ENCODE data around the gene ZNF385D.

ZNF385D gene

DNA sequence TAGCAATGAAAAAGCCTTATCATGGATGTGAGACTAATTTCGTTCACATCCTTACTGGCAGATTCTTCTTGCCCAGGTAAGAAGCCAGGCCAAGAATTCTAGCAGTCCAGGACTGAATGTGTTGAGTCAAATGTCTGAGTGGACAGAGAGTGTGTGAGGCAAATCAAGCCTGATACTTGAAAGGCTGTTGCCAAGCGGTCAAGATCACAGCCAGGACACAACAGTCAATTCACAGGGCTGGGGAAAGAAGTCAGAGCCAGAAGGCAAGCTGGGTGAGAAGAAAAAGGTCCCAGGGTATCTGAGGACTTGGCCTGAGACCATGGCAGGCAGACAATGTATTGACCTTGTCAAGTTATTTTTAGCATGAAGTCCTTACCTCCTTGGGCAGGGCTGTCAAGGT, 301.3 kb downstream of the ZNF385D start:
- no peak overlapping the region for H3K4me3 ChIP-seq (ENCODE audit: low read depth, low read length)
- no peak for DNase-seq (ENCODE audit: low read depth)
- in situ Hi-C loops (cut with HindIII; ENCODE audit: low sequenced_read_pairs) = no loop called here
- TF ChIP-seq CTCF (IDR thresholded peaks at IDR 0.05; ENCODE audit: low read depth, low read length, missing control alignments) = no peak

GRCh38 chr3:21447476-21448151, 303.4 kb downstream of the ZNF385D start:
- H3K4me3 ChIP-seq (ENCODE audit: low read depth, low read length) = no peak overlapping the region
- TF ChIP-seq CTCF (IDR thresholded peaks at IDR 0.05; ENCODE audit: low read depth, low read length, missing control alignments) = no peak
- in situ Hi-C loops (cut with HindIII; ENCODE audit: low sequenced_read_pairs) = no loop called here
- DNase-seq (ENCODE audit: low read depth) = peak; percentile 49

- no peak for DNase-seq (ENCODE audit: low read depth)
- TF ChIP-seq CTCF (IDR thresholded peaks at IDR 0.05; ENCODE audit: low read depth, low read length, missing control alignments) = no peak
- no peak overlapping the region for H3K4me3 ChIP-seq (ENCODE audit: low read depth, low read length)
- in situ Hi-C loops (cut with HindIII; ENCODE audit: low sequenced_read_pairs) = no loop called here
These were observed 304.0 kb downstream of the ZNF385D start for GRCh38 chr3:21446945-21447475.

GRCh38 chr3:21446027-21446426, 305.0 kb downstream of the ZNF385D start:
- in situ Hi-C loops (cut with HindIII; ENCODE audit: low sequenced_read_pairs) = no loop called here
- no peak overlapping the region for H3K4me3 ChIP-seq (ENCODE audit: low read depth, low read length)
- TF ChIP-seq CTCF (IDR thresholded peaks at IDR 0.05; ENCODE audit: low read depth, low read length, missing control alignments) = no peak
- no peak for DNase-seq (ENCODE audit: low read depth)

GRCh38 chr3:21441821-21442220, 309.2 kb downstream of the ZNF385D start:
- H3K4me3 ChIP-seq (ENCODE audit: low read depth, low read length) = no peak overlapping the region
- DNase-seq (ENCODE audit: low read depth) = no peak
- TF ChIP-seq CTCF (IDR thresholded peaks at IDR 0.05; ENCODE audit: low read depth, low read length, missing control alignments) = no peak
- in situ Hi-C loops (cut with HindIII; ENCODE audit: low sequenced_read_pairs) = no loop called here

- no peak for TF ChIP-seq CTCF (IDR thresholded peaks at IDR 0.05; ENCODE audit: low read depth, low read length, missing control alignments)
- DNase-seq (ENCODE audit: low read depth) = no peak
- no peak overlapping the region for H3K4me3 ChIP-seq (ENCODE audit: low read depth, low read length)
- in situ Hi-C loops (cut with HindIII; ENCODE audit: low sequenced_read_pairs) = no loop called here
These were observed 314.2 kb downstream of the ZNF385D start for GRCh38 chr3:21436835-21437234.

All from astrocyte of the cerebellum (primary cell).